ENCODE results near the gene USP34. TPM values are rescaled to one million over a fixed set of nuclear protein-coding genes. Genes with fewer than 3 reads are reported as not detected.

Gene USP34
- total and polyA plus RNA-seq, 4 donors = 13.4 to 82.7 (median 51.1) TPM

GRCh38 chr2:61157371-61158003, 313.4 kb downstream of the USP34 start:
- H3K27ac ChIP-seq (ENCODE audit: low read depth in 1 of 2, low read length in 2 of 2) = peak overlapping the region in 1 of 2 donors; percentile 55
- TF ChIP-seq HNF4G (IDR thresholded peaks at IDR 0.05) (peak; percentile 58), HNF4A (conservative IDR thresholded peaks at IDR 0.05) (peak; percentile 91 to 92), RXRA (IDR thresholded peaks at IDR 0.05) (peak; percentile 25 to 57), SP1 (IDR thresholded peaks at IDR 0.05) (peak; percentile 73), MAX (IDR thresholded peaks at IDR 0.05) (peak; percentile 37), CTCF (IDR thresholded peaks at IDR 0.05; ENCODE audit: low read depth, low read length, missing input control) (no peak)
- no peak overlapping the region for H3K4me3 ChIP-seq (ENCODE audit: low read depth in 1 of 3, low read length in 3 of 3)
- no peak for DNase-seq (ENCODE audit: low spot score)
- no peak overlapping the region for H3K9ac ChIP-seq (ENCODE audit: low read depth in 1 of 2, low read length in 2 of 2)
- H3K4me1 ChIP-seq (ENCODE audit: control insufficient read depth in 4 of 4, insufficient read depth in 4 of 4, low read length in 3 of 4) = peaks cover 0 to 8% (median under 1%) of the 10 kb centered on the region in 4 donors
- H3K27me3 ChIP-seq (ENCODE audit: control insufficient read depth in 4 of 4, insufficient read depth in 4 of 4, low read length in 3 of 4) = no peaks in the 10 kb centered on the region
- 70% methylated on average over 5 of the region's 5 CpGs for WGBS
- H3K36me3 ChIP-seq (ENCODE audit: control insufficient read depth in 4 of 4, insufficient read depth in 3 of 4, low read depth in 1 of 4, low read length in 3 of 4) = peaks cover 0 to 8% (median 2%) of the 10 kb centered on the region in 4 donors
- H3K9me3 ChIP-seq (ENCODE audit: control insufficient read depth in 4 of 4, low read length in 3 of 4) = peaks cover 0 to 6% (median 1%) of the 10 kb centered on the region in 4 donors

GRCh38 chr2:61151436-61151835, 319.5 kb downstream of the USP34 start:
- no peak for DNase-seq (ENCODE audit: low spot score)
- Histone ChIP-seq H3K9me3 (ENCODE audit: control insufficient read depth in 4 of 4, low read length in 3 of 4) (no peaks in the 10 kb centered on the region), H3K9ac (ENCODE audit: low read depth in 1 of 2, low read length in 2 of 2) (no peak overlapping the region), H3K4me1 (ENCODE audit: control insufficient read depth in 4 of 4, insufficient read depth in 4 of 4, low read length in 3 of 4) (no peaks in the 10 kb centered on the region), H3K27ac (ENCODE audit: low read depth in 1 of 2, low read length in 2 of 2) (no peak overlapping the region), H3K36me3 (ENCODE audit: control insufficient read depth in 4 of 4, insufficient read depth in 3 of 4, low read depth in 1 of 4, low read length in 3 of 4) (peaks cover 0 to 20% (median 14%) of the 10 kb centered on the region in 4 donors), H3K27me3 (ENCODE audit: control insufficient read depth in 4 of 4, insufficient read depth in 4 of 4, low read length in 3 of 4) (no peaks in the 10 kb centered on the region), H3K4me3 (ENCODE audit: low read depth in 1 of 3, low read length in 3 of 3) (no peak overlapping the region)
- TF ChIP-seq NR2F2 (IDR thresholded peaks at IDR 0.05) (no peak), RAD21 (IDR thresholded peaks at IDR 0.05) (no peak), ATF3 (IDR thresholded peaks at IDR 0.05) (no peak), MAX (IDR thresholded peaks at IDR 0.05) (no peak), RXRA (IDR thresholded peaks at IDR 0.05) (no peak), HNF4G (IDR thresholded peaks at IDR 0.05) (no peak), ZBTB33 (IDR thresholded peaks at IDR 0.05) (no peak), CTCF (IDR thresholded peaks at IDR 0.05; ENCODE audit: low read depth, low read length, missing input control) (no peak), TAF1 (conservative IDR thresholded peaks at IDR 0.05) (no peak), EGR1 (IDR thresholded peaks at IDR 0.05; ENCODE audit: low read depth in 2 of 2) (no peak), REST (IDR thresholded peaks at IDR 0.05) (no peak), JUND (IDR thresholded peaks at IDR 0.05) (no peak), SP1 (IDR thresholded peaks at IDR 0.05) (no peak), GABPA (IDR thresholded peaks at IDR 0.05 in 1 of 2, conservative IDR thresholded peaks at IDR 0.05 in 1 of 2) (no peak), FOXA2 (IDR thresholded peaks at IDR 0.05) (no peak), YY1 (IDR thresholded peaks at IDR 0.05) (no peak), FOXA1 (IDR thresholded peaks at IDR 0.05) (no peak), HNF4A (conservative IDR thresholded peaks at IDR 0.05) (no peak)
- 100% methylated on average over 1 of the region's 1 CpG for WGBS

All from liver (tissue), 9 donors.